ENCODE results near the gene AP5M1.
"Not testable (repeated sequence)": the region's sequence is repeated elsewhere in the genome, so short reads cannot be mapped to it uniquely, and the experiment has no call there.

The AP5M1 gene

GRCh38 chr14:57268161-57269069, at the start of gene AP5M1, which contains the start of gene EXOC5:
AP5M1 (plus strand) TSS chr14:57268971; CDS start chr14:57269315, 344 bp downstream.
EXOC5 (minus strand) TSS chr14:57268905; CDS start chr14:57268648, 257 bp downstream.
- peak; percentile 91 for DNase-seq (ENCODE audit: low spot score)

GRCh38 chr14:57221931-57222330, 46.8 kb upstream of the AP5M1 start:
- no peak for DNase-seq (ENCODE audit: low spot score)

- DNase-seq (ENCODE audit: low spot score), result no peak
Observed at GRCh38 chr14:57227083-57227482, 41.7 kb upstream of the AP5M1 start.

- DNase-seq (ENCODE audit: low spot score), result not testable (repeated sequence)
Observed at GRCh38 chr14:57228320-57228719, 40.5 kb upstream of the AP5M1 start.

- no peak for DNase-seq (ENCODE audit: low spot score)
Observed at GRCh38 chr14:57232006-57232405, 36.8 kb upstream of the AP5M1 start.

GRCh38 chr14:57240115-57240514, 28.7 kb upstream of the AP5M1 start:
- DNase-seq (ENCODE audit: low spot score), result not testable (repeated sequence)

GRCh38 chr14:57243320-57243719, 25.5 kb upstream of the AP5M1 start:
- no peak for DNase-seq (ENCODE audit: low spot score)

- no peak for DNase-seq (ENCODE audit: low spot score)
Observed at GRCh38 chr14:57244106-57244505, 24.7 kb upstream of the AP5M1 start.

- no peak for DNase-seq (ENCODE audit: low spot score)
Observed at GRCh38 chr14:57245941-57246340, 22.8 kb upstream of the AP5M1 start.

GRCh38 chr14:57246933-57247657, 21.7 kb upstream of the AP5M1 start:
- no peak for DNase-seq (ENCODE audit: low spot score)

- no peak for DNase-seq (ENCODE audit: low spot score)
Observed at GRCh38 chr14:57254884-57255283, 13.9 kb upstream of the AP5M1 start.

- DNase-seq (ENCODE audit: low spot score), result not testable (repeated sequence)
Observed at GRCh38 chr14:57258221-57258620, 10.6 kb upstream of the AP5M1 start.

GRCh38 chr14:57259672-57260071, 9.1 kb upstream of the AP5M1 start:
- DNase-seq (ENCODE audit: low spot score), result no peak

- no peak for DNase-seq (ENCODE audit: low spot score)
Observed at GRCh38 chr14:57261604-57262003, 7.2 kb upstream of the AP5M1 start.

GRCh38 chr14:57262117-57262516, 6.7 kb upstream of the AP5M1 start:
- DNase-seq (ENCODE audit: low spot score), result no peak

- peak; percentile 54 for DNase-seq (ENCODE audit: low spot score)
Observed at GRCh38 chr14:57266065-57266464, 2.7 kb upstream of the AP5M1 start.

- no peak for DNase-seq (ENCODE audit: low spot score)
Observed at GRCh38 chr14:57273236-57273635, 4.5 kb downstream of the AP5M1 start.

- no peak for DNase-seq (ENCODE audit: low spot score)
Observed at GRCh38 chr14:57274551-57274950, 5.8 kb downstream of the AP5M1 start.

GRCh38 chr14:57275023-57275664, 6.4 kb downstream of the AP5M1 start:
- DNase-seq (ENCODE audit: low spot score), result peak; percentile 58

- DNase-seq (ENCODE audit: low spot score), result no peak
Observed at GRCh38 chr14:57277062-57277461, 8.3 kb downstream of the AP5M1 start.

- no peak for DNase-seq (ENCODE audit: low spot score)
Observed at GRCh38 chr14:57287745-57288144, 19.0 kb downstream of the AP5M1 start.

GRCh38 chr14:57290751-57291150, 22.0 kb downstream of the AP5M1 start:
- no peak for DNase-seq (ENCODE audit: low spot score)
